H1 (cell line): ENCODE data around the gene KCNQ2. TPM values are rescaled to one million over a fixed set of nuclear protein-coding genes. Genes with fewer than 3 reads are reported as not detected.
A peak's percentile ranks its signal among the peaks of the same experiment; 100 is the strongest.

Source experiments
- CTCF ChIA-PET: fragments of 300-600 bp; sonication (Branson Sonifier 250); formaldehyde crosslinking; loops from one replicate; lab custom pipeline; 2021; ENCODE audit not compliant: partially characterized antibody; lab: Charles Lee
- POLR2A ChIA-PET: fragments of 300-600 bp; sonication (Branson Sonifier 250); formaldehyde crosslinking; loops from one replicate; lab custom pipeline; 2021; ENCODE audit warnings: inconsistent platforms; ENCODE audit not compliant: partially characterized antibody; lab: Charles Lee
- DNase-seq, 2 experiments: peaks; one replicate each; pipeline versions ENCODE4 v3.0.0 to v3.0.0-alpha.2; 2010 to 2022; ENCODE audit warnings: low spot score in 2 of 2, low read depth in 1 of 2, mixed read lengths in 1 of 2
- FAIRE-seq: peaks from 2 replicates; lab custom pipeline; 2011; peaks lifted over from hg19 to GRCh38; lab: Jason Lieb, UNC
- H2AFZ ChIP-seq: 2 replicates; pipeline ENCODE4 v1.8.1; 2012; ENCODE audit warnings: low read length, inconsistent platforms
- H2AK5ac ChIP-seq: 2 replicates; pipeline ENCODE4 v1.6.1; 2013; ENCODE audit warnings: low read depth, low read length
- H2BK120ac ChIP-seq: replicated peaks from 2 replicates; pipeline ENCODE3; 2013; ENCODE audit warnings: low read depth, low read length, inconsistent platforms
- H2BK12ac ChIP-seq: 2 replicates; pipeline ENCODE4 v1.6.1; 2013; ENCODE audit warnings: low read depth, low read length
- H2BK15ac ChIP-seq: 2 replicates; pipeline ENCODE4 v1.6.1; 2013; ENCODE audit warnings: low read length
- H2BK20ac ChIP-seq: 2 replicates; pipeline ENCODE4 v1.6.1; 2013; ENCODE audit warnings: low read length
- H2BK5ac ChIP-seq: 2 replicates; pipeline ENCODE4 v1.6.1; 2013; ENCODE audit warnings: low read depth, low read length
- H3K14ac ChIP-seq: 2 replicates; pipeline ENCODE4 v1.6.1; 2013; ENCODE audit warnings: inconsistent platforms; ENCODE audit not compliant: insufficient read length
- H3K18ac ChIP-seq: 2 replicates; pipeline ENCODE4 v1.6.1; 2013; ENCODE audit warnings: low read length; ENCODE audit errors: extremely low read depth
- H3K23ac ChIP-seq: 2 replicates; pipeline ENCODE4 v1.6.1; 2013; ENCODE audit warnings: inconsistent platforms; ENCODE audit not compliant: insufficient read length
- H3K23me2 ChIP-seq: 2 replicates; pipeline ENCODE4 v1.6.1; 2013; ENCODE audit warnings: low read depth, low read length
- H3K27ac ChIP-seq: 2 replicates; pipeline ENCODE4 v1.6.1; 2011; ENCODE audit warnings: low read depth, low read length, inconsistent platforms
- H3K27me3 ChIP-seq, 4 experiments: replicated peaks in 1 of 4; 1 replicate in 1 of 4; 2 replicates in 3 of 4; pipeline versions ENCODE4 v1.6.1 to v1.8.1; 2011 to 2013; ENCODE audit warnings: low read length in 3 of 4, mild to moderate bottlenecking in 3 of 4, inconsistent platforms in 2 of 4, mixed read lengths in 2 of 4, moderate library complexity in 1 of 4; ENCODE audit not compliant: control insufficient read depth in 3 of 4, insufficient read depth in 3 of 4; ENCODE audit errors: extremely low read depth in 1 of 4
- H3K36me3 ChIP-seq, 4 experiments: 2 replicates each; pipeline versions ENCODE4 v1.6.1 to v1.8.1; 2011 to 2013; ENCODE audit warnings: mild to moderate bottlenecking in 4 of 4, low read length in 3 of 4, moderate library complexity in 2 of 4, control low read depth in 1 of 4, inconsistent platforms in 1 of 4; ENCODE audit not compliant: insufficient read depth in 4 of 4, control insufficient read depth in 2 of 4
- H3K4ac ChIP-seq: replicated peaks from 2 replicates; pipeline ENCODE3; 2013; ENCODE audit warnings: low read length, low read depth, mixed read lengths, inconsistent platforms; ENCODE audit not compliant: insufficient read length
- H3K4me1 ChIP-seq, 4 experiments: replicated peaks in 1 of 4; 1 replicate in 1 of 4; 2 replicates in 3 of 4; pipeline versions ENCODE4 v1.6.1 to v1.8.1; 2011 to 2013; ENCODE audit warnings: low read length in 3 of 4, inconsistent platforms in 2 of 4, mixed read lengths in 1 of 4; ENCODE audit not compliant: insufficient read depth in 4 of 4, control insufficient read depth in 3 of 4
- H3K4me2 ChIP-seq, 2 experiments: 2 replicates each; pipeline versions ENCODE4 v1.6.1 to v1.8.1; 2011 to 2013; ENCODE audit warnings: low read depth in 2 of 2, low read length in 2 of 2, control low read depth in 1 of 2, inconsistent platforms in 1 of 2, mild to moderate bottlenecking in 1 of 2; ENCODE audit not compliant: insufficient read depth in 1 of 2
- H3K4me3 ChIP-seq, 4 experiments: fragments of 200-600, 300-600 bp in 1 of 4; sonication (generic), shearing (Covaris generic), sonication (Bioruptor Twin) in 1 of 4; 2 replicates each; pipeline versions ENCODE4 v1.5.1 to v1.8.1; 2011 to 2016; ENCODE audit warnings: low read length in 4 of 4, low read depth in 3 of 4, control low read depth in 2 of 4, inconsistent platforms in 2 of 4, mild to moderate bottlenecking in 2 of 4, mixed read lengths in 1 of 4, moderate library complexity in 1 of 4; ENCODE audit not compliant: insufficient read depth in 2 of 4; ENCODE audit errors: extremely low read depth in 1 of 4
- H3K56ac ChIP-seq: replicated peaks from 2 replicates; pipeline ENCODE3; 2013; ENCODE audit warnings: low read depth, mild to moderate bottlenecking, mixed read lengths, low read length, inconsistent platforms; ENCODE audit not compliant: insufficient read length
- H3K79me1 ChIP-seq: 2 replicates; pipeline ENCODE4 v1.6.1; 2013; ENCODE audit warnings: low read depth, low read length, control low read depth
- H3K79me2 ChIP-seq, 2 experiments: 2 replicates each; pipeline versions ENCODE4 v1.6.1 to v1.8.1; 2012 to 2013; ENCODE audit warnings: low read length in 2 of 2, mild to moderate bottlenecking in 2 of 2, inconsistent platforms in 1 of 2; ENCODE audit not compliant: insufficient read depth in 2 of 2, control insufficient read depth in 1 of 2
- H3K9ac ChIP-seq, 4 experiments: replicated peaks in 1 of 4; 1 replicate in 1 of 4; 2 replicates in 3 of 4; pipeline versions ENCODE4 v1.6.1 to v1.8.1; 2011 to 2013; ENCODE audit warnings: low read depth in 3 of 4, low read length in 3 of 4, control low read depth in 2 of 4, mild to moderate bottlenecking in 2 of 4, moderate library complexity in 2 of 4, inconsistent platforms in 1 of 4; ENCODE audit errors: extremely low read depth in 1 of 4
- H3K9me3 ChIP-seq, 2 experiments: 2 replicates each; pipeline versions ENCODE4 v1.6.1 to v1.8.1; 2012 to 2013; ENCODE audit warnings: mild to moderate bottlenecking in 2 of 2, moderate library complexity in 2 of 2, control low read depth in 1 of 2, inconsistent platforms in 1 of 2, low read depth in 1 of 2, low read length in 1 of 2, mixed read lengths in 1 of 2; ENCODE audit not compliant: insufficient read depth in 2 of 2
- H4K20me1 ChIP-seq, 2 experiments: replicated peaks in 1 of 2; 2 replicates each; pipeline versions ENCODE3 to v1.8.1; 2011 to 2013; ENCODE audit warnings: inconsistent platforms in 2 of 2, low read length in 2 of 2, mild to moderate bottlenecking in 1 of 2; ENCODE audit not compliant: insufficient read depth in 2 of 2, control insufficient read depth in 1 of 2
- H4K5ac ChIP-seq: 2 replicates; pipeline ENCODE4 v1.6.1; 2013; ENCODE audit warnings: low read length, low read depth, mixed read lengths, inconsistent platforms; ENCODE audit not compliant: insufficient read length
- H4K8ac ChIP-seq: 2 replicates; pipeline ENCODE4 v1.8.0; 2013; ENCODE audit warnings: mild to moderate bottlenecking, moderate library complexity, low read length, inconsistent platforms; ENCODE audit not compliant: insufficient read depth; ENCODE audit errors: extremely low read depth
- H4K91ac ChIP-seq: replicated peaks from 2 replicates; pipeline ENCODE3; 2013; ENCODE audit warnings: low read length, mixed read lengths, inconsistent platforms; ENCODE audit not compliant: insufficient read length
- CHD1 ChIP-seq: IDR thresholded peaks from 2 replicates; pipeline ENCODE4 v1.6.1; 2012; ENCODE audit warnings: low read depth, low read length, improper control_type of control experiment
- CTBP2 ChIP-seq: IDR thresholded peaks from 2 replicates; pipeline ENCODE4 v1.7.0; 2011; ENCODE audit warnings: borderline replicate concordance, mild to moderate bottlenecking, moderate library complexity, mixed read lengths, low read length; ENCODE audit not compliant: insufficient read depth, insufficient read length
- KDM4A ChIP-seq: IDR thresholded peaks from one replicate; pipeline ENCODE4 v1.7.1; 2012; ENCODE audit warnings: low read depth, mild to moderate bottlenecking, moderate library complexity, low read length, inconsistent platforms; ENCODE audit not compliant: severe bottlenecking
- PHF8 ChIP-seq: fragments of 200-600 bp; sonication (generic); conservative IDR thresholded peaks from 2 replicates; pipeline ENCODE4 v1.7.1; 2012; ENCODE audit warnings: low read depth, mild to moderate bottlenecking, inconsistent platforms, low read length, moderate library complexity
- SAP30 ChIP-seq: fragments of 300-600 bp; sonication (generic); IDR thresholded peaks from 2 replicates; pipeline ENCODE4 v1.7.1; 2012; ENCODE audit warnings: low read length, moderate library complexity, mild to moderate bottlenecking, inconsistent platforms; ENCODE audit not compliant: insufficient read depth, insufficient replicate concordance
- SP2 ChIP-seq: IDR thresholded peaks from 2 replicates; pipeline ENCODE4 v1.6.1; 2012; ENCODE audit warnings: mild to moderate bottlenecking, low read length, inconsistent platforms
- SUZ12 ChIP-seq: fragments of 200-600 bp; sonication (generic); IDR thresholded peaks from 2 replicates; pipeline ENCODE4 v1.6.1; 2012; ENCODE audit warnings: mild to moderate bottlenecking, inconsistent platforms, low read length, moderate library complexity, mixed read lengths
- whole genome bisulfite sequencing, 2 experiments: shearing (Covaris generic) in 1 of 2; methylation state at CpG; one replicate each; pipeline versions ENCODE4 v1.1.6 to v1.1.7; 2013 to 2015; ENCODE audit warnings: low lambda C conversion rate in 2 of 2, mixed read lengths in 2 of 2, inconsistent platforms in 1 of 2, low coverage in 1 of 2, missing lambda C conversion rate in 1 of 2; ENCODE audit not compliant: insufficient replicate concordance in 2 of 2, insufficient coverage in 1 of 2, insufficient read length in 1 of 2; ENCODE audit errors: extremely low coverage in 1 of 2, missing lambda C conversion rate in 1 of 2; 5-methylcytosine and 5-hydroxymethylcytosine counted together
- polyA plus RNA-seq, 7 experiments: library from polyadenylated mRNA; depleted of rRNA in 3 of 7; stranded (reverse) in 5 of 7; unstranded in 2 of 7; fragments of >200 nt in 5 of 7; fragments of 200-250 nt in 2 of 7; gene quantifications; 1 replicate in 5 of 7; 2 replicates in 1 of 7; 4 replicates in 1 of 7; pipeline versions ENCODE4 v1.2.1 to v1.2.3, GENCODE V29; 2011 to 2013; ENCODE audit warnings: missing spikeins in 2 of 7, mixed read lengths in 2 of 7
- total RNA-seq: library from RNA; stranded (reverse); fragmentation: NEBNext Ultra II Directional; extraction: Animal tissue kit (Norgen Biotek cat#: 25700); gene quantifications from 2 replicates; pipeline ENCODE4 v1.2.1, GENCODE V29; 2021

The KCNQ2 gene
- total and polyA plus RNA-seq, 2 of the 8 experiments (the other 6 are each of a cell fraction or from before 2014, with no cell fraction given), result 82.6 to 243 TPM

- peak within 1 kb of the TSS; percentile 50 to 73 (median 52) for H3K4me3 ChIP-seq
- 0 out of 2 replicates have a peak within 1 kb of the TSS, but pooled peaks have one; percentile 46 for H2BK15ac ChIP-seq
- H4K5ac ChIP-seq, result no peak within 1 kb of the TSS
- H3K23me2 ChIP-seq, result peaks cover 10% of the 10 kb centered on the region; the same call in 1 of the 2 replicates
- H3K4me1 ChIP-seq, result peaks cover 0 to 21% (median 15%) of the 10 kb centered on the region in 4 experiments; a peak in 6 of 7 replicates
- peak within 1 kb of the TSS; percentile 84; the same call in 1 of the 2 replicates for H2BK12ac ChIP-seq
- TF ChIP-seq CHD1, result no peak
- TF ChIP-seq SP2, result no peak
- peak; percentile 86 for TF ChIP-seq KDM4A
- TF ChIP-seq PHF8, result 0 out of 2 replicates have a peak, but pooled peaks have one; percentile 22
- peak; percentile 29 for TF ChIP-seq CTBP2
- no peak for TF ChIP-seq SAP30
- peak; percentile 61 for TF ChIP-seq SUZ12
- H3K36me3 ChIP-seq, result no peaks in the 10 kb centered on the region
- H3K79me1 ChIP-seq, result no peaks in the 10 kb centered on the region
- H2BK120ac ChIP-seq, result peak within 1 kb of the TSS; percentile 64
- H4K91ac ChIP-seq, result peak within 1 kb of the TSS; percentile 85
- H3K18ac ChIP-seq, result peak within 1 kb of the TSS; percentile 78
- WGBS, 2 experiments, result 0% methylated on average over 9 of the region's 79 CpGs; no CpG with 5 or more reads in 1 of the 2 experiments
- H3K23ac ChIP-seq, result no peak within 1 kb of the TSS
- H3K9me3 ChIP-seq, result no peaks in the 10 kb centered on the region
- peak within 1 kb of the TSS; percentile 5; the same call in 1 of the 2 replicates for H2AFZ ChIP-seq
- H2BK5ac ChIP-seq, result peak within 1 kb of the TSS; percentile 44; the same call in 1 of the 2 replicates
- peaks cover 0 to 29% (median 18%) of the 10 kb centered on the region in 4 experiments; a peak in 6 of 7 replicates for H3K27me3 ChIP-seq
- H3K14ac ChIP-seq, result no peak within 1 kb of the TSS
- no peak for FAIRE-seq
- peak within 1 kb of the TSS; percentile 39 for H3K4ac ChIP-seq
- H3K56ac ChIP-seq, result peak within 1 kb of the TSS; percentile 12
- CTCF ChIA-PET, result interaction anchor here (0.7 to 8.1 kb wide), 6 partner anchors 9 to 178 kb away, joined by 3 to 85 read pairs (median 5); no protein-coding TSS in a partner anchor
- H3K79me2 ChIP-seq, result no peaks in the 10 kb centered on the region
- H4K20me1 ChIP-seq, result peaks cover 0 to 4% of the 10 kb centered on the region in 2 experiments
- 0 out of 2 replicates have a peak within 1 kb of the TSS, but pooled peaks have one; percentile 32 for H2BK20ac ChIP-seq
- DNase-seq, result peak in 1 of 2 experiments; percentile 79
- no peak within 1 kb of the TSS for H2AK5ac ChIP-seq
- peak within 1 kb of the TSS; percentile 79 to 81 for H3K4me2 ChIP-seq
- no peak within 1 kb of the TSS; a peak in 1 of 7 replicates for H3K9ac ChIP-seq
- H4K8ac ChIP-seq, result peak within 1 kb of the TSS; percentile 71; the same call in 1 of the 2 replicates
- H3K27ac ChIP-seq, result no peak within 1 kb of the TSS
- POLR2A ChIA-PET, result interaction anchor here (0.7 to 1.7 kb wide), 5 partner anchors 10 to 136 kb away, joined by 3 to 4 read pairs (median 3); no protein-coding TSS in a partner anchor
Measured at GRCh38 chr20:63360850-63361518, 111.5 kb downstream of the KCNQ2 start, which contains the start of gene CHRNA4. TSS of gene CHRNA4 (minus strand) at chr20:63361349. CDS start at chr20:63361165, 184 bp downstream.
